Glomerular endothelial cell (primary cell): ENCODE measurements around the gene GLRX3. TPM values are rescaled to one million over a fixed set of nuclear protein-coding genes. Genes with fewer than 3 reads are reported as not detected.

Source experiments
- DNase-seq: peaks from one replicate; pipeline ENCODE4 v3.0.0-alpha.2; 2011; ENCODE audit warnings: low read depth, low spot score; ENCODE audit errors: extremely low read depth
- total RNA-seq: library from RNA; depleted of rRNA; stranded (reverse); fragments of >200 nt; gene quantifications from 2 replicates; pipeline ENCODE4 v1.2.3, GENCODE V29; 2015

Gene GLRX3
- total RNA-seq, 1 donor from 2014 or later = 89.3 TPM

DNA sequence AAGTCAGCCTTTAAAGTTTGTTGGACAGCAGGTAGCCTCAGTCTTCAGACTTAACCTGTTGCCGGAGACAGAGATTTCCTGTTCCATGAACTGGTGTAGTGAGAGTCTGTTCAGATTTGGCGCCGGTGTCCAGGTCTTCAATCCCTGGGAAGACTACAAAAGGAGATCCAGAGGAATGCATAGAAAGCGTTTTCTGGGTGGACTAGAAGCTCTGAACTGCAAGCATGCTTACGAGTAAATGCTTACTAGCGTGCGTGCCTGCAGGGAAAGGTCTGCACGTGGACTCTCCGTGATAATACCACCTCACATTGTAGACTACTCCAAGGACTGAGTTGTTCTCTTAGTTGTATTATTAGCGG is 878 bp downstream of the GLRX3 start:
- DNase-seq = no peak

GRCh38 chr10:130137659-130138478 is 1.7 kb downstream of the GLRX3 start:
- DNase-seq = no peak

DNA sequence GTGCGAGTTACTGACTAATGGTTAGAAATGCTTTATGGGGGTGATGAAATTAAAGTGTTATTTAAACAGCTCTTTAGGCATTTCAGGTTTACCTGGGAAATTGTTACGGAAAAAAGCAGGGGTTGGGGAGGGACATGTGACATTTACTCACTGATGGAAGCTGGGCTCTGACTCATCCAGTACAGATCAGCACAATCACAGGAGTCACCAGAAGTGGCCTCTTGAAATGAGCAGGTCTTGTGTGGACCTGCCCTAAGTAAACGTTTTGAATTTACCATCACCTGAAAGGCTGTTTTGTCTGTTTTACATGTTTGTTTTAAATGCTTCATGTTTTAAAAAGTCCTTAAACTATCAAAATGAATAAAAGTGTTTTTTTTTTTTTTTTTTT is 2.3 kb downstream of the GLRX3 start:
- DNase-seq = peak; percentile 29

DNA sequence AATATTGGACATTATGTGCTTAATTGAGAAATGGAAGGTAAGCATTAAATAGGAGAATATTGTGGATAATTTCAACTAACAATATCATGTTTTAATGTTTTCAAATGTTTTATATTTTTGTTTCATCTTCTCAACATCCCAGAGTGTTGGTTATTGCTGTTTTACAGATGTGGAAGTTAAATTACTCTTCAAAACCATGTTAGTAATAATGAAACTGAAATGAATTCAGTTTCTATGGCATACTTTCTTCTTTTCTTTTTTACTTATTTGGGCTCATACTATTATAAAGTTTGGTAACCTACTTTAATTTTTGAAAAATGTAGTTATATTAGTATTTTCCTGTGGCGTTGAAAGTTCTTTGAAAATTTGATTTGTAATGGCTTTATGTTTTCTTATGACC is 4.2 kb downstream of the GLRX3 start:
- no peak for DNase-seq

DNA sequence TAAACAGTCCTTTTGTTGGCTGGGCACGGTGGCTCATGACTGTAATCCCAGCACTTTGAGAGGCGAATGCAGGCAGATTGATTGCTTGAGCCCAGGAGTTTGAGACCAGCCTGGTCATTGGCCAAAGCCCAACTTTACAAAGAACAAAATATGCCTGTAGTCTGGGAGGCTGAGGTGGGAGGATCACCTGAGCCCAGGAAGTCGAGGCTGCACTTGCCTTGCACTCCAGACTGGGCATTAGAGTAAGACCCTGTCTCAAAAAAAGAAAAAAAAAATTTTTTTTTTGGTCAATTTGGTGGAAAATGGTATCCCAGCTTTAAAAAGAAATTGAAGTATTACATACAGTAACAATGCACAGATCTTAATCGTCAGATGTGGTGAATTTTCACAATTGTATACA is 4.8 kb downstream of the GLRX3 start:
- no peak for DNase-seq

DNA sequence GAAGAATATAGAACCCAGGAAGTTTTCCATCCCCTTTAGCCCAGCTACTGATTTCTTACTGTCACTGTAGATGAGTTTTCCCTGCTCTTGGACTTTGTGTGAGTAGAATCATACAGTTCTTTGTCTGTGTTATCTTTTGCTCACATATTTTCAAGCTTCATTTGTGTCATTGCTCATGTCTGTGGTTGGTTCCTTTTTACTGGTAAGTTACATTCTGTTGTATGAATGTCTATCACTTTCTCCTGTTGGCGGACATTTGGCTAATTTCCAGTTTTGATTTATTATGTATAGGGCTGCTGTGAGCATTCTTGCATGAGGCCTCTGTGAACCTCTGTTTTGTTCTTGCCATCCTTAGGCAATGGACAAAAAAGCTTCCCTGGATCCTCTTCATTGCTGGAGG is 5.3 kb downstream of the GLRX3 start:
- no peak for DNase-seq

DNA sequence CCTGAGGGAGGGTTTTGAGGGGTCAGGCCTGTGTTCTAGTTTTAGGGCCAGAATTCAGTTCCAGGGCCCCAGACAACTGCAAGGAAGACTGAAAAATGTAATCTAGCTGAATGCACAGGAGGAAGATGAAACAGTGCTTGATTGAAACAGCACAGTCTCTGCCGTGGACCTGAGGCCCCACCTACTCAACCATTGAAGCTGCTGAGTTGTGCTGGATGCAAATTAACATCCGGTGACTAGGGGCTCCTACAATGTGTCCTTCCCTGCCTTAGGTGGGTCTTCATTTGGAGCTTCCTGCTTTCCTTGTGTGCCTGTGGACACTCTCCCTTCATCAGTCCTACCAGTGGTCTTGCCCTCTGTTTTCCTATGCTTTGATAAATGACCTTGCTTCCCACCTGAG is 5.7 kb downstream of the GLRX3 start:
- no peak for DNase-seq

GRCh38 chr10:130146042-130146441 is 9.9 kb downstream of the GLRX3 start:
- DNase-seq = no peak

GRCh38 chr10:130159192-130159794 is 23.1 kb downstream of the GLRX3 start:
- DNase-seq = no peak

GRCh38 chr10:130160775-130161174 is 24.6 kb downstream of the GLRX3 start:
- no peak for DNase-seq

DNA sequence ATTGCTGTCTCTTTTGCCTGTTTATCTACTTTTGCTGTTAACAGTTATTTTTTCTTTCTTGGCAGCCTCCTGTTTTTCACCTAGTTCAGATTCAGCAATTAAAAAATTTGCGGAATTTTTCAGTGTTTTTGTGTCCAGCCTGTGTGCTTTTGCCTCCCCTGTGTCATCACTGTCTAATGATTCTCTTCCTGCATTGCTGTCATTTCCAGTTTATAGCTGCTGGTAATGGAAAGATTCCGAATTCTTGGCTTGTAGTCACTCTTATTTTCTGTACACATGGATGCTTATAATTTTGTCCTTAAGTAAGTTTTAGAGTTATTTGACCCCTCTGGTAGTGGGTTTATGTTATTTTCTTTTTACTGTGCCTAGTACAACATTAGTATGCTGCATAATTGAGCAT is 25.1 kb downstream of the GLRX3 start:
- DNase-seq = no peak

DNA sequence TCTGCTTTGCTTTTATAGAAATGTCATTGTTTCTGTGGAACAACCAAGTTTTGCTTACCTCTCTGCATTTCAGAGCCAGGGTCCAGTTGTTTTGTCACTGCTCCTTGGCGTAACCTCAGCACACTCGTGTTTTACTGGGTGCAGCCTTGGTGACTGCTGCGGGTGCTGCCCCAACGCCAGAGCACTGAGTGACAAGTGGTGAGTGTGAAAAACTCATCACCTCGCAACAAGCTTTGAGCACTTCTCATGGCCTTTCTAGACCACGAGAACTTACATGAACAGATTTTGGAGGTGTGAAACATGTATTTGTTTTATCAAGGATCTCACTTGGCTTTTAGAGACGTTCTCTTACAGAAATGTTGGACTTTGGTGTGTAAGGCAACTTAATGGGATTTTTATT is 31.0 kb downstream of the GLRX3 start:
- no peak for DNase-seq

- DNase-seq = no peak
Observed at GRCh38 chr10:130167707-130168106, 31.5 kb downstream of the GLRX3 start.

DNA sequence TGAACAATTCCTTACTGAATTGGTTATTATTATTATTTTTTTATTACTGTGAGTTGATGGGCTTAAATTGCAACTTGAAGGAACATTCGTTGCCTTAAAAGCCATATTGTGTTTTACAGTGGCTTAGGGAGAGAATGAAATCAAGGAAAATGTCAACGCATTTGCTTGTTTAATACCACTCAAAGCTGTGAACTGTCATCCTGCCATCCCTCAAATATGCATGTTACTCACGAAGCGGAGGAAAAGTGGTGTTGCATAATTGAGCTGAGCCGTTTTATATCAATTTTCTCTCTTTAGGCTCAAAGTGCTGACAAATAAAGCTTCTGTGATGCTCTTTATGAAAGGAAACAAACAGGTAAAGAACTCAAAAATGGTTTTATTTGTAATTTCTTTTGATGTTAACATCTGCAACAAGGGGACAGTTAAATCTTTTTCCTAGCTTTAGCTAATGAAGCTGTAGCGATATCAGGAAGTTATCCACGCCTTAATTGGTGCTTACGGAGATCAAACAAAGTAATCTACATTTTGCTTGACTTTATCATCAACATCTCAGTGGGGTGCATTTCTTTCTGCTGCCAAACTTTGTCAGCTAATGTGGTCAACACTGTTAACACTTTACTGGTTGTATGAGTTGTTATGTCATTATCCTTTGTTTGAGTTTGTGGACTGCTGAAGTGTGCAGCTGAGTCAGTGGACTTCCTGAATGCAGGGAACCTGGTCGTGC is 33.1 kb downstream of the GLRX3 start:
- no peak for DNase-seq

- DNase-seq = no peak
Observed at GRCh38 chr10:130171196-130171595, 35.0 kb downstream of the GLRX3 start.

GRCh38 chr10:130174328-130174727 is 38.1 kb downstream of the GLRX3 start:
- DNase-seq = no peak

GRCh38 chr10:130175074-130175473 is 38.9 kb downstream of the GLRX3 start:
- DNase-seq = no peak

DNA sequence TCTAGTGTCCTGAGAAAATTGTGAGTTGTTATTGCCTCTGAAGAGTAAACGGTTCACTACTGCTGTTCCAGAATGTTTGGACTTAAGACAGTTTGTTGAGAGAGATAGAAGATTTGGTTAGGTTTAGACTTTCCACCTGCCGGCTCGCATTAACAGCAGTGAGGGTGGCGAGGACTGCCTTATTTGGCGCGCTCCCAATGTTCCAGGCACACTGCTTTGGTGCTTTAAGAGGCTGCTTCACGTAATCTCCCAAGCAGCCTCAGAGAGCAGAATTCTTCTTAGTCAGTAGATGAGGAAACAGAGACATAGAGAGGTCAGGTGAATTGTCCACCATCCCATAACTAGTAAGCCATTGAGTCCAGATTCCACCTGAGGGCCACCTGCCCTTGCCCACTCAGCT is 41.1 kb downstream of the GLRX3 start:
- no peak for DNase-seq

- DNase-seq = peak; percentile 51
Observed at GRCh38 chr10:130179640-130180039, 43.4 kb downstream of the GLRX3 start.

DNA sequence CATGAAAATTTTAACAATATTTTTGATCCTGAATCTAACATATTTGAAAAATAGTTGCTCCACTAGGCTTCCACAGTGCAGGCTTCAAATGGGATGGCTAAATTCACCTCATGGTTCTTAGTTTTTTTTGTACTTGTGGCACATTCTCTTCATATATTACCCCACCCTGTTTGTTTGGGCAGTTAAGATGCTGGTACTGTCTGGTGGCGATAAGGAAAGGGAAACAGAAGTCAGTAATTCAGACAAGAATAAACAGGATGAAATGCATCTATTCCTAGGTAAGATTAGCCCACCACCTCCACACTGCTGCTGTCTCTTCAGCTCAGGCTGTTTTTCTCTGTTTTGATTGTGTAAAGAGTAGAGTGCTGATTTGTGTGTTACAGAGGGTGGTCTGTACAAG is 44.2 kb downstream of the GLRX3 start:
- no peak for DNase-seq

- no peak for DNase-seq
Observed at GRCh38 chr10:130181858-130182257, 45.7 kb downstream of the GLRX3 start.

DNA sequence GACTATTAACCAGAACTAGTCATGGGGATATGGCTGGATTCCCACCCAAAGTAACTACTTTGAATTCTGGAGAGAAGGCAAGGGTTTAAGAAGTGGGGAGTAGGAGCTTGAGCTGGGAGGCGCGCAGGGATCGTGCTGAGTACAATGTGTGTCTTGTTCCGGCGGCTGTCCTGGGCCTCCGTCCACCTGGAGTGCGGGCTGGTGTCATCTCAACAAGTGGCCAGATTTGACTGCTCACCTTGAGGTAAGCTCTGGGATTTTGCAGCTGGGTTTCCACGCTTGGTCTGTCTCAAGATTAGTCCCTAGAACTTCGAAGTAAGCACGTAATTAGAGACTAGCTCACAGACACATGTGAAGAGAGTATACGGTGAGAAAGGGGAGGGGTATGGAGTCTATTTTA is 49.4 kb downstream of the GLRX3 start:
- DNase-seq = no peak
